SK-N-SH treated with all-trans-retinoic acid at 6 μM for 48 hours (cell line): ENCODE measurements around the gene ADARB2.

ENCODE experiments used
- ATAC-seq: fragments of 200-7000 bp; cut with Tn5 transposase; 3 replicates; pipeline ENCODE4 v1.9.1; 2020; ENCODE audit warnings: mild to moderate bottlenecking, moderate library complexity
- BACH2 ChIP-seq: fragments of 250-450 bp; sonication (Bioruptor Pico); IDR thresholded peaks from 2 replicates; pipeline ENCODE4 v1.9.0; 2021; ENCODE audit warnings: mild to moderate bottlenecking, borderline replicate concordance
- CREB5 ChIP-seq: fragments of 250-450 bp; sonication (Bioruptor Pico); IDR thresholded peaks from 2 replicates; pipeline ENCODE4 v1.5.1; 2020; ENCODE audit warnings: low read depth, mild to moderate bottlenecking, moderate library complexity
- CSDC2 ChIP-seq: fragments of 250-450 bp; sonication (Bioruptor Pico); IDR thresholded peaks from 2 replicates; pipeline ENCODE4 v1.5.0; 2020; ENCODE audit warnings: mild to moderate bottlenecking, moderate library complexity
- ESRRG ChIP-seq: fragments of 250-450 bp; sonication (Bioruptor Pico); IDR thresholded peaks from 2 replicates; pipeline ENCODE4 v1.6.1; 2021; ENCODE audit warnings: mild to moderate bottlenecking
- GLIS3 ChIP-seq: fragments of 250-450 bp; sonication (Bioruptor Pico); IDR thresholded peaks from 2 replicates; pipeline ENCODE4 v1.5.0; 2020; ENCODE audit warnings: mild to moderate bottlenecking, moderate library complexity
- ISL1 ChIP-seq: fragments of 250-450 bp; sonication (Bioruptor Pico); IDR thresholded peaks from 2 replicates; pipeline ENCODE4 v2.1.2; 2022; ENCODE audit warnings: mild to moderate bottlenecking, moderate library complexity
- OSR1 ChIP-seq: fragments of 250-450 bp; sonication (Bioruptor Pico); IDR thresholded peaks from 2 replicates; pipeline ENCODE4 v1.8.0; 2022; ENCODE audit warnings: moderate library complexity, mild to moderate bottlenecking, inconsistent platforms
- RARB ChIP-seq: fragments of 250-450 bp; sonication (Bioruptor Pico); IDR thresholded peaks from 2 replicates; pipeline ENCODE4 v1.8.0; 2021; ENCODE audit warnings: mild to moderate bottlenecking, moderate library complexity
- SNAI2 ChIP-seq: fragments of 250-450 bp; sonication (Bioruptor Pico); IDR thresholded peaks from 2 replicates; pipeline ENCODE4 v1.5.0; 2020; ENCODE audit warnings: mild to moderate bottlenecking, moderate library complexity
- TCF4 ChIP-seq: fragments of 250-450 bp; sonication (Bioruptor Pico); IDR thresholded peaks from 2 replicates; pipeline ENCODE4 v1.8.0; 2021; ENCODE audit warnings: mild to moderate bottlenecking, moderate library complexity, borderline replicate concordance
- ZC3H10 ChIP-seq: fragments of 250-450 bp; sonication (Bioruptor Pico); IDR thresholded peaks from 2 replicates; pipeline ENCODE4 v1.5.1; 2021; ENCODE audit warnings: mild to moderate bottlenecking, moderate library complexity
- ZFP3 ChIP-seq: fragments of 250-450 bp; sonication (Bioruptor Pico); IDR thresholded peaks from 2 replicates; pipeline ENCODE4 v1.5.0; 2020; ENCODE audit warnings: mild to moderate bottlenecking, moderate library complexity
- ZFP30 ChIP-seq: fragments of 450-650 bp; formaldehyde crosslinking; IDR thresholded peaks from 2 replicates; pipeline ENCODE4 v1.5.0; 2022; ENCODE audit warnings: mild to moderate bottlenecking, moderate library complexity
- ZNF70 ChIP-seq: fragments of 450-650 bp; formaldehyde crosslinking; IDR thresholded peaks from 2 replicates; pipeline ENCODE4 v1.5.0; 2020; ENCODE audit warnings: mild to moderate bottlenecking, moderate library complexity
- ZNF8 ChIP-seq: fragments of 450-650 bp; formaldehyde crosslinking; IDR thresholded peaks from 2 replicates; pipeline ENCODE4 v1.5.0; 2020; ENCODE audit warnings: mild to moderate bottlenecking, moderate library complexity
- TF ChIP-seq, protein P1 (sequence below): fragments of 250-450 bp; sonication (Bioruptor Pico); IDR thresholded peaks from 2 replicates; pipeline ENCODE4 v1.8.0; 2020; ENCODE audit warnings: mild to moderate bottlenecking, moderate library complexity, borderline replicate concordance
- TF ChIP-seq, protein P2 (sequence below): fragments of 250-450 bp; sonication (Bioruptor Pico); IDR thresholded peaks from 2 replicates; pipeline ENCODE4 v1.5.1; 2021; ENCODE audit warnings: mild to moderate bottlenecking, moderate library complexity
- TF ChIP-seq, protein P3 (sequence below): fragments of 250-450 bp; sonication (Bioruptor Pico); IDR thresholded peaks from 2 replicates; pipeline ENCODE4 v1.5.0; 2020; ENCODE audit warnings: mild to moderate bottlenecking, moderate library complexity
- TF ChIP-seq, protein P4 (sequence below): fragments of 250-450 bp; sonication (Bioruptor Pico); IDR thresholded peaks from 2 replicates; pipeline ENCODE4 v1.8.0; 2021; ENCODE audit warnings: low read depth, mild to moderate bottlenecking, moderate library complexity, borderline replicate concordance

ADARB2 gene

GRCh38 chr10:1174022-1174421 is 563.3 kb downstream of the ADARB2 start:
- TF ChIP-seq, protein P1, sequence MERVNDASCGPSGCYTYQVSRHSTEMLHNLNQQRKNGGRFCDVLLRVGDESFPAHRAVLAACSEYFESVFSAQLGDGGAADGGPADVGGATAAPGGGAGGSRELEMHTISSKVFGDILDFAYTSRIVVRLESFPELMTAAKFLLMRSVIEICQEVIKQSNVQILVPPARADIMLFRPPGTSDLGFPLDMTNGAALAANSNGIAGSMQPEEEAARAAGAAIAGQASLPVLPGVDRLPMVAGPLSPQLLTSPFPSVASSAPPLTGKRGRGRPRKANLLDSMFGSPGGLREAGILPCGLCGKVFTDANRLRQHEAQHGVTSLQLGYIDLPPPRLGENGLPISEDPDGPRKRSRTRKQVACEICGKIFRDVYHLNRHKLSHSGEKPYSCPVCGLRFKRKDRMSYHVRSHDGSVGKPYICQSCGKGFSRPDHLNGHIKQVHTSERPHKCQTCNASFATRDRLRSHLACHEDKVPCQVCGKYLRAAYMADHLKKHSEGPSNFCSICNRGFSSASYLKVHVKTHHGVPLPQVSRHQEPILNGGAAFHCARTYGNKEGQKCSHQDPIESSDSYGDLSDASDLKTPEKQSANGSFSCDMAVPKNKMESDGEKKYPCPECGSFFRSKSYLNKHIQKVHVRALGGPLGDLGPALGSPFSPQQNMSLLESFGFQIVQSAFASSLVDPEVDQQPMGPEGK (CRISPR knock-in tag) = no peak
- TF ChIP-seq OSR1 (CRISPR knock-in tag) = no peak
- TF ChIP-seq ZFP3 (CRISPR knock-in tag) = no peak
- TF ChIP-seq RARB = no peak
- TF ChIP-seq SNAI2 (CRISPR knock-in tag) = no peak
- TF ChIP-seq ZNF8 (CRISPR knock-in tag) = no peak
- TF ChIP-seq ZNF70 (CRISPR knock-in tag) = no peak
- TF ChIP-seq CSDC2 (CRISPR knock-in tag) = no peak
- TF ChIP-seq, protein P2, sequence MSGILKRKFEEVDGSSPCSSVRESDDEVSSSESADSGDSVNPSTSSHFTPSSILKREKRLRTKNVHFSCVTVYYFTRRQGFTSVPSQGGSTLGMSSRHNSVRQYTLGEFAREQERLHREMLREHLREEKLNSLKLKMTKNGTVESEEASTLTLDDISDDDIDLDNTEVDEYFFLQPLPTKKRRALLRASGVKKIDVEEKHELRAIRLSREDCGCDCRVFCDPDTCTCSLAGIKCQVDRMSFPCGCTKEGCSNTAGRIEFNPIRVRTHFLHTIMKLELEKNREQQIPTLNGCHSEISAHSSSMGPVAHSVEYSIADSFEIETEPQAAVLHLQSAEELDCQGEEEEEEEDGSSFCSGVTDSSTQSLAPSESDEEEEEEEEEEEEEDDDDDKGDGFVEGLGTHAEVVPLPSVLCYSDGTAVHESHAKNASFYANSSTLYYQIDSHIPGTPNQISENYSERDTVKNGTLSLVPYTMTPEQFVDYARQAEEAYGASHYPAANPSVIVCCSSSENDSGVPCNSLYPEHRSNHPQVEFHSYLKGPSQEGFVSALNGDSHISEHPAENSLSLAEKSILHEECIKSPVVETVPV (CRISPR knock-in tag) = no peak
- no peak for TF ChIP-seq ISL1 (CRISPR knock-in tag)
- no peak for TF ChIP-seq BACH2 (CRISPR knock-in tag)
- no peak for TF ChIP-seq GLIS3
- TF ChIP-seq, protein P3, sequence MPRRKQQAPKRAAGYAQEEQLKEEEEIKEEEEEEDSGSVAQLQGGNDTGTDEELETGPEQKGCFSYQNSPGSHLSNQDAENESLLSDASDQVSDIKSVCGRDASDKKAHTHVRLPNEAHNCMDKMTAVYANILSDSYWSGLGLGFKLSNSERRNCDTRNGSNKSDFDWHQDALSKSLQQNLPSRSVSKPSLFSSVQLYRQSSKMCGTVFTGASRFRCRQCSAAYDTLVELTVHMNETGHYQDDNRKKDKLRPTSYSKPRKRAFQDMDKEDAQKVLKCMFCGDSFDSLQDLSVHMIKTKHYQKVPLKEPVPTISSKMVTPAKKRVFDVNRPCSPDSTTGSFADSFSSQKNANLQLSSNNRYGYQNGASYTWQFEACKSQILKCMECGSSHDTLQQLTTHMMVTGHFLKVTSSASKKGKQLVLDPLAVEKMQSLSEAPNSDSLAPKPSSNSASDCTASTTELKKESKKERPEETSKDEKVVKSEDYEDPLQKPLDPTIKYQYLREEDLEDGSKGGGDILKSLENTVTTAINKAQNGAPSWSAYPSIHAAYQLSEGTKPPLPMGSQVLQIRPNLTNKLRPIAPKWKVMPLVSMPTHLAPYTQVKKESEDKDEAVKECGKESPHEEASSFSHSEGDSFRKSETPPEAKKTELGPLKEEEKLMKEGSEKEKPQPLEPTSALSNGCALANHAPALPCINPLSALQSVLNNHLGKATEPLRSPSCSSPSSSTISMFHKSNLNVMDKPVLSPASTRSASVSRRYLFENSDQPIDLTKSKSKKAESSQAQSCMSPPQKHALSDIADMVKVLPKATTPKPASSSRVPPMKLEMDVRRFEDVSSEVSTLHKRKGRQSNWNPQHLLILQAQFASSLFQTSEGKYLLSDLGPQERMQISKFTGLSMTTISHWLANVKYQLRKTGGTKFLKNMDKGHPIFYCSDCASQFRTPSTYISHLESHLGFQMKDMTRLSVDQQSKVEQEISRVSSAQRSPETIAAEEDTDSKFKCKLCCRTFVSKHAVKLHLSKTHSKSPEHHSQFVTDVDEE = no peak
- no peak for ATAC-seq

GRCh38 chr10:1173091-1173490 is 564.2 kb downstream of the ADARB2 start:
- ATAC-seq = no peak
- TF ChIP-seq ZNF8 (CRISPR knock-in tag) = no peak
- TF ChIP-seq CSDC2 (CRISPR knock-in tag) = no peak
- TF ChIP-seq ZC3H10 (CRISPR knock-in tag) = no peak
- no peak for TF ChIP-seq ESRRG (CRISPR knock-in tag)
- TF ChIP-seq, protein P4, sequence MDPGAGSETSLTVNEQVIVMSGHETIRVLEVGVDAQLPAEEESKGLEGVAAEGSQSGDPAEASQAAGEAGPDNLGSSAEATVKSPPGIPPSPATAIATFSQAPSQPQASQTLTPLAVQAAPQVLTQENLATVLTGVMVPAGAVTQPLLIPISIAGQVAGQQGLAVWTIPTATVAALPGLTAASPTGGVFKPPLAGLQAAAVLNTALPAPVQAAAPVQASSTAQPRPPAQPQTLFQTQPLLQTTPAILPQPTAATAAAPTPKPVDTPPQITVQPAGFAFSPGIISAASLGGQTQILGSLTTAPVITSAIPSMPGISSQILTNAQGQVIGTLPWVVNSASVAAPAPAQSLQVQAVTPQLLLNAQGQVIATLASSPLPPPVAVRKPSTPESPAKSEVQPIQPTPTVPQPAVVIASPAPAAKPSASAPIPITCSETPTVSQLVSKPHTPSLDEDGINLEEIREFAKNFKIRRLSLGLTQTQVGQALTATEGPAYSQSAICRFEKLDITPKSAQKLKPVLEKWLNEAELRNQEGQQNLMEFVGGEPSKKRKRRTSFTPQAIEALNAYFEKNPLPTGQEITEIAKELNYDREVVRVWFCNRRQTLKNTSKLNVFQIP (CRISPR knock-in tag) = no peak
- TF ChIP-seq ZFP30 (CRISPR knock-in tag) = no peak
- no peak for TF ChIP-seq ZNF70 (CRISPR knock-in tag)
- TF ChIP-seq, protein P3 = no peak
- TF ChIP-seq GLIS3 = no peak
- no peak for TF ChIP-seq CREB5
- TF ChIP-seq, protein P1 (CRISPR knock-in tag) = no peak
- no peak for TF ChIP-seq BACH2 (CRISPR knock-in tag)
- TF ChIP-seq RARB = no peak
- no peak for TF ChIP-seq TCF4 (CRISPR knock-in tag)
- TF ChIP-seq, protein P2 (CRISPR knock-in tag) = no peak
